Central memory CD8-positive, alpha-beta T cell (primary cell): ENCODE results near the gene GRIPAP1.

Experiments used
- ATAC-seq: fragments of 150-1000 bp; cut with Tn5 transposase; replicated peaks from 2 replicates; pipeline ENCODE4 v1.10.0; 2022; ENCODE audit warnings: mild to moderate bottlenecking, moderate FRiP score, moderate number of reproducible peaks; ENCODE audit not compliant: poor library complexity, severe bottlenecking; ENCODE audit errors: extremely low read depth
- DNase-seq, 2 donors: peaks; one replicate each; pipeline ENCODE4 v3.0.0; 2021; ENCODE audit warnings: low spot score in 2 of 2
- H3K27ac Mint-ChIP-seq: one replicate; pipeline ENCODE4 v1.8.0; 2022; ENCODE audit warnings: low read depth, mild to moderate bottlenecking, moderate library complexity, mixed read lengths
- H3K27me3 Mint-ChIP-seq: one replicate; pipeline ENCODE4 v1.8.0; 2022; ENCODE audit warnings: mixed read lengths
- H3K36me3 Mint-ChIP-seq: one replicate; pipeline ENCODE4 v1.8.0; 2022; ENCODE audit warnings: mild to moderate bottlenecking, moderate library complexity, mixed read lengths; ENCODE audit not compliant: insufficient read depth
- H3K4me1 Mint-ChIP-seq: one replicate; pipeline ENCODE4 v1.8.0; 2022; ENCODE audit warnings: mixed read lengths
- H3K4me3 Mint-ChIP-seq: one replicate; pipeline ENCODE4 v1.8.0; 2022; ENCODE audit warnings: mild to moderate bottlenecking, moderate library complexity, mixed read lengths
- H3K9me3 Mint-ChIP-seq: one replicate; pipeline ENCODE4 v1.8.0; 2022; ENCODE audit warnings: mixed read lengths

Gene GRIPAP1

DNA sequence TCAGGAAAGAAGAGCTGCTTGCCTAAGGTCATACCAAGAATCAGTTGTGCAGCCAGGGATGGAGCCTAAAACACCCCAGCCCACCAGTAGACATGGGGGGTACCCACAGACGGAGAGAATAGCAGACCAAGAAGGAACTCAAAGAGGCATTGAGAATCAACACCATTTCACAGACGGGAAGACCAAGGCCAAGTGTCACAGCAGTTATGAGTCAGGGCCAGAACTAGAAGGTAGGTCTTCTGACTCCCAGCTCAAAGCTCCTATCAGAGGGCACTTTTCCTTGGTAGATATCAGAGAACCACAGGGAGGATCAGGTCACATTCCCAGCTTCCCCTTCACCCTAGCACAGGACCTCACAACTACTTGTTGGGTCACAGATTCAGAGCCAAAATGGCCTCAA, 59.2 kb downstream of the GRIPAP1 start:
- H3K27me3 Mint-ChIP-seq = no peaks in the 10 kb centered on the region
- DNase-seq (no peak), ATAC-seq (no peak)
- H3K36me3 Mint-ChIP-seq = peaks cover 19% of the 10 kb centered on the region
- H3K27ac Mint-ChIP-seq = peak overlapping the region; percentile 92
- H3K9me3 Mint-ChIP-seq = no peaks in the 10 kb centered on the region
- H3K4me1 Mint-ChIP-seq = peaks cover 66% of the 10 kb centered on the region
- H3K4me3 Mint-ChIP-seq = no peak overlapping the region

DNA sequence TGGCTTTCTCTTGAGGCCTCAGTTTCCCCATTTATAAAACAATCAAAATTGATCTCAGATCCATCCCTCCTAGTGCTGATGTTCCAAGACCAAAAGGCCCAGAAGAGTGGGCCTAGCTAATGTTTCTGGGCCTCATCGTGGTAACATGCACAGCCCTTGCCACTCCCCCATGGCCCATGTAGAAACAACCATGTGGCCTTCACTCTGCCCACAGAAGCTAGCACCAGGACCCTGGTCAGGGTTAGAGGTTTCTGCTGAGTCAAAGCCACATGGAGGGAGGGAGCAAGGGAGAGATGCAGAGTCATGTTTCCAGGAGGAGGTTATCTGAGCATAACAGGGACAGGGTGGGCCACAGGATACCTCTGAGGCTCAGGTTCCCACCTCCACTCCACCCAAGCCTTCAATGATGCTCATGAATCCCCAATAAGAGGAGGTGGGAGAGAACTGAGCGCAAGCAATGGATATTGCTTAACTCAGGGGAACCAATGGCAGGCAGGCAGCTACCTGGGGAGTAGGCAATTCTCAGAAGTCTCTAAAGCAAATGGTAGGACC, 61.6 kb downstream of the GRIPAP1 start:
- peak overlapping the region; percentile 95 for H3K27ac Mint-ChIP-seq
- no peaks in the 10 kb centered on the region for H3K27me3 Mint-ChIP-seq
- ATAC-seq (no peak), DNase-seq (no peak)
- H3K4me1 Mint-ChIP-seq = peaks cover 79% of the 10 kb centered on the region
- H3K36me3 Mint-ChIP-seq = peaks cover 24% of the 10 kb centered on the region
- peak overlapping the region; percentile 80 for H3K4me3 Mint-ChIP-seq
- H3K9me3 Mint-ChIP-seq = no peaks in the 10 kb centered on the region

DNA sequence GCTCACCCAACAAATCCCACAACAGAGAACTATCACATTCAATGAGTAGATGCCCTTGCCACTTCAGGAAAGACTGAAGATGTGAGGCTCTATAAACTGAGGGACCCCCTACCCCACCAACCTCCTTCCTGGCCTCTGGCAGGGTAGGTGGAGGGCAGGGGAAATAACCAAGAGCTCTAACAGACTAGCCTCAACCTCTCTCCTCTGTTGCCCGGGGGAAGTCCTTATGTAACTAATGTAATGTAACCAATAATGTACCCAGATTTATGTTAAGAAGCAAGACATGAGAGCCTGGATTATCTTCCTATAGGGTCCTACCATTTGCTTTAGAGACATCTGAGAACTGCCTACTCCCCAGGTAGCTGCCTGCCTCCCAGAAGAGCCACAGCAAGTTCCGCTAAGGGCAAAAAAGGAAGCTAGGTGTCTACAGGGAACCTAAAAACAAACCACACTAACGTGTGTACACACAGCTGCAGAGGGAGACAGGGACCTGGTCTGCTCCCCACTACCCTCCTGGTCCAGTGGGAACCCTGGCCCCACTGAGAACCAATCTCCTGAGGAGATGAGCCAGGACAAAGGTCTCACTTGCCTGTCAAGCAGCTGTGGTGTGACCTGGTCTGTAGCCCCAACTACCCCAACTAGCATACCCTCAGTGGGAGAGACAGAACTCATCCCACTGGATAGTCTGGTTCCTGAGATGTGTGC, 62.4 kb downstream of the GRIPAP1 start:
- Mint-ChIP-seq H3K4me3 (peak overlapping the region; percentile 80), H3K36me3 (peaks cover 27% of the 10 kb centered on the region), H3K27ac (peak overlapping the region; percentile 95), H3K9me3 (no peaks in the 10 kb centered on the region), H3K4me1 (peaks cover 86% of the 10 kb centered on the region), H3K27me3 (no peaks in the 10 kb centered on the region)
- peak; percentile 6 for ATAC-seq
- no peak for DNase-seq

DNA sequence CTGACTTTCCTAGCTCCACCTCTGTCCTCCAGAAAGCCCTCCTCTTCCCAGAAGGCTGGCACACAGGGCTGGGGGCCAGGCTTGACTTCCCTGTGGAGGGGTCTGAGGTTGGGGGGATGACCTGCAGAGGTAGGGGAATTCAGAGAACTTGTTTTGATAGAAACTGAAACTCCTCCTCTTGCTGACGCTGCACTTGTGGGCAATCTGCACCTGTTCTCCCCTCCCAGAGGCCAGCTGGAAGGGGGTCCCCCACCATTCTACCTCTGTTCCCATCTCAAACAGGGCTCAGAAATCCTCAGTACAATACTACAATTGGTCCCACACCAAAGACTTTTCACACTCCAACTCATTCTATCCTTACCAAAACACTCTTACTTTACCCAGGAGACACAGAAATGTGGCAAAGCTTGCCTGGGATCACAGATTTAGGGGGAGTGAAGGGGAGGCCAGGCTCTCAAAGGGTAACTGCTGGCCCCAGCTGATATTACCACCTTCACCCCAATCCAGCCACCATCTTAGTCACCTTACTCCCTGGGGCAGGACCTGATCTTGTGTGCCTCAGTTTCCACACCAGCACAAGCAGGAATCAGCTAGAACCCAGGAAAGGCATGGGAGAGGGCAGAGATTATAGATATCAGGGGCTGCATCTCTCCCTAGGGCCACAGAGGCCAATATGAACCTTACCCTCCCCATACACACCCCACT, 63.2 kb downstream of the GRIPAP1 start:
- H3K9me3 Mint-ChIP-seq = no peaks in the 10 kb centered on the region
- peak in 1 of 2 donors; percentile 56 for DNase-seq
- peak; percentile 26 for ATAC-seq
- peak overlapping the region; percentile 80 for H3K4me3 Mint-ChIP-seq
- H3K27me3 Mint-ChIP-seq = no peaks in the 10 kb centered on the region
- H3K4me1 Mint-ChIP-seq = peaks cover 87% of the 10 kb centered on the region
- peaks cover 29% of the 10 kb centered on the region for H3K36me3 Mint-ChIP-seq
- peak overlapping the region; percentile 95 for H3K27ac Mint-ChIP-seq

DNA sequence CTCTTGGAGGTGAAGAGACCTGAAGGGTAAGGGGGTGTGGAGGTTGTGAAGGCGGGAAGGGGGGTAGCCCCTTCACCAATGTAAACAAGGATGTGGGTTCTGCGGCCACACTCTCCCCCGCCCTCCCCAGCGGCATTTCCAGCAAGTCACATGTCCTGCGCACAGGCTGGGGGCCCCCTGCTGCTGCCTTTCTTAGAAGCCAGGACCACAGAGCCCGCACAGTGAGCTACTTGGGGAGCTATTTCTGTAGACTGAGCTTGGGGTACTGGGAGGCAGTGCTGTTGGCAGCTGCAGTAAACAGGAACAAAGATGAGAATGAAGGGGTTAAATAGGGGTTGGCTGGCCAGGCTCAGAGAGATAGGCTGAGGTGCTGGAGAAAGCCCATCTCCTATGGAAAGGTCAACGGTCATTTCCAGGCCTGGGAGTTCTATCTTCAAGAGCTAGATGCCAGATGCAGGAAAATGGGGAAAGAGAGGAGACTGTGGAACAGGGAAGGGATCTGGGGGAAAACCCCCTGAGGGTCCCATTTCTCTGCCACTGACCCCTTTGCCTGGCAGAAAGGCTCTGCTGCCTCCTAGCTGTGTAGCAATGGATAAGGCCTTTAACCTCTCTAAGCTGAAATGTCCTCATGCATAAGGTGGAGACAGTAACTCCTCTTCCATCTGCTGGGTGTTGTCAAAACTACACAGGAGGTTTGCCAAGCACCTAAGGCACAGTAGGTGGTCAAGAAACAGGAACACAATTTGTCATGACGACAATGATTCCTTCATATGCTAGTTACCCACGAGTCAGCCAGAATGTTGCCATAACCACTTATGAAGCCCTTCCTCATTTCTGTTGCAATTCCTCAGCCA, 64.8 kb downstream of the GRIPAP1 start:
- H3K4me3 Mint-ChIP-seq = peak overlapping the region; percentile 80
- ATAC-seq (peak; percentile 82), DNase-seq (peak; percentile 61 to 84)
- no peaks in the 10 kb centered on the region for H3K9me3 Mint-ChIP-seq
- peak overlapping the region; percentile 95 for H3K27ac Mint-ChIP-seq
- peaks cover 75% of the 10 kb centered on the region for H3K4me1 Mint-ChIP-seq
- H3K27me3 Mint-ChIP-seq = no peaks in the 10 kb centered on the region
- peaks cover 35% of the 10 kb centered on the region for H3K36me3 Mint-ChIP-seq

DNA sequence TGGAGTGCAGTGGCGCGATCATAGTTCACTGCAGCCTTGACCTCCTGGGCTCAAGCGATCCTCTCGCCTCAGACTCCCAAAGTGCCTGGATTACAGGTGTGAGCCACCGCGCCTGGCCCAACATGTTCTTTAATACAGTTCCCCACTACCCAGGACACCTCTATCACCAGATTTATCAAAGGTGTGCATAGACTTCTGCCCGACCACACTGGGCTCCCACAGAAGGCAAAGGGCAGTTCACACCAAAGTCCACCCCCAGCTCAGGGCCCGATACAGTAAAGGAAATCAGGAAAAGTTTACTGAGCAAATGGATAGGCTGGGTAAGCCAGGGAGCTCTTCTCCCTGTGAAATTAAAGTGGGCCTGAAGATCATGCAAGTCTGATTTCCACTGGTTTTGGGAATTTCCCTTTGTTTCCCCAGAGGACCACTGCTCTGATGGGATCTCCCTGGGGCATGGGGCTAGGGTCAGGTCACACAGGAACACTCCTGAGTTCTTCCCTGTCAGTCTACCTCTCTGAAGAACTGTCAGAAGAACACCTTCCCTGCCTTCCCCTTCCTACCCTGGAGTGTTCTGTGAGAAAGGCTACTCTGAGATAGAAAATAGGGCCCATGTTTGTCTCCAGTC, 65.5 kb downstream of the GRIPAP1 start:
- DNase-seq = no peak
- H3K27me3 Mint-ChIP-seq = no peaks in the 10 kb centered on the region
- no peaks in the 10 kb centered on the region for H3K9me3 Mint-ChIP-seq
- peaks cover 68% of the 10 kb centered on the region for H3K4me1 Mint-ChIP-seq
- no peak for ATAC-seq
- H3K36me3 Mint-ChIP-seq = peaks cover 36% of the 10 kb centered on the region
- H3K4me3 Mint-ChIP-seq = peak overlapping the region; percentile 80
- H3K27ac Mint-ChIP-seq = peak overlapping the region; percentile 95

DNA sequence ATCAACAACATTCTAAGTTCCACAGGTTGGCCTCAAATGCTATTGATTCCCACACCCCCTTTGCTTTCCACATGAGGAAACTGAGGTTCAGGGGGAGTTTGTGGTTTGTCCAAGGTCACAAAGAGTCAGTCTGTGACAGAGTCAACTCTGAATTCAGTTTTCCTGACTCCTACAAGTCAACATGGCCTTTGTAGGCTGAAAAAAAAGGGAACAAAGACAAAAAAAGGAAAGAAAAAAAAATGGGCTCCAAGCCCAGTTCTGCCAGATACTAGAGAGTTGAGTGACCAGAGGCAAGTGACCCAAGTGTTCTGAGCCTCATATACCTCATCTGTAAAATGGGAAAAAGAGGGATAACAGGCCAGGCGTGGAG, 66.8 kb downstream of the GRIPAP1 start:
- Mint-ChIP-seq H3K4me3 (no peak overlapping the region), H3K27ac (peak overlapping the region; percentile 46), H3K9me3 (no peaks in the 10 kb centered on the region), H3K27me3 (no peaks in the 10 kb centered on the region), H3K4me1 (peaks cover 59% of the 10 kb centered on the region), H3K36me3 (peaks cover 38% of the 10 kb centered on the region)
- ATAC-seq = no peak
- no peak for DNase-seq

DNA sequence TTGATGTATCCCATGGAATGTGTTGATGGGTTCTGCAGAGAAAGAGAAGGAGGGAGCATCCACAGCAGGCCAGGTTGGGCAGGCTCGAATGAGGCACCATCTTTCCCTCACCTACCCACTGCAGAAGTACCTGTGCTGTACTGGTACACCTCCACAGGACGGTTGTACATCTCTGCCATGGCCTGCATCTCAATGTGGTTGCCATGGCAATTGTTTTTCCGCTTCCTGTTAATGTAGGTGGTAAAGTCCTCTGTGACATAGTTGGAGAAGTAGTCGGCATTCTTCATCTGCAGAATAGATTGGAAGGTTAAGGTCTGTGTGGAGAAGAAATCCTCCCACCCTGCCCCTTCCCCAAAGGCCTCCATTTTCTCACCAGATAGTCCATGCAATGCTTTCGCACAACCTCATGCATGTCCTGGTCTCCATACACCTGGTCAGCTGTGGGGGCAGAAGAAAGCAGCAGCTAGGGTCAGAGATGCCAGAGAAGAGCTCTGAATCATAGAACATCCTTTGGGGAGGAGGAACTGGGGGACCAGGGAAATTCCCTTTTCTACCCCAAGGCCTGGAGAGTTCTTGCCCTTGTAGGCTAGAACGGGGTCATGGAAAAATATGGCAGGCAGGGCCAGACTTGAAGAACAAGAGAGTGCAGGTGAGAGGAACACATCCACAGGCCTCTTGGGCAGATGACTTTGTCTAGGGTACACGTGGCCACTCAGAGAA, 67.3 kb downstream of the GRIPAP1 start:
- peak overlapping the region; percentile 46 for H3K27ac Mint-ChIP-seq
- no peak overlapping the region for H3K4me3 Mint-ChIP-seq
- no peaks in the 10 kb centered on the region for H3K9me3 Mint-ChIP-seq
- DNase-seq = no peak
- H3K36me3 Mint-ChIP-seq = peaks cover 39% of the 10 kb centered on the region
- H3K4me1 Mint-ChIP-seq = peaks cover 54% of the 10 kb centered on the region
- no peaks in the 10 kb centered on the region for H3K27me3 Mint-ChIP-seq
- no peak for ATAC-seq

DNA sequence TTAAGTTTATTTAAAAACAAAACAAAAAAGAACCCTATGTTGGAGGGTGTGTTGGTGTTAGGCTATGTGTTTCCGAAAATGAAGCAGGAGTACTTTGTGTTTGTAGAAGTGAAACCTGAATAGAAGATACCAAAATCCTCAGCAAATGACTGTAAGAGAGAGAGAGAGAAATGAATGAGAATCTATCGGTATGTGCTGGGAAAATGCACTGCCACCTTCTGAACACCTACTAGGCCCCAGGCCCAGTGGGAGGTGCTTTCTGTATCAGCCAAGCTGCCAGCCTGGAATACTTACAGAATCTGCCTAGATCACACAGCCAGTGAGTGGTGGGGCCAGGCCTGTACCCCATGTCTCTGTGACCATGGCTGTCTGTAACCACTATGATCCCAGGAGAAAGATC, 68.3 kb downstream of the GRIPAP1 start:
- no peaks in the 10 kb centered on the region for H3K27me3 Mint-ChIP-seq
- peaks cover 39% of the 10 kb centered on the region for H3K36me3 Mint-ChIP-seq
- no peaks in the 10 kb centered on the region for H3K9me3 Mint-ChIP-seq
- DNase-seq (no peak), ATAC-seq (no peak)
- peak overlapping the region; percentile 46 for H3K27ac Mint-ChIP-seq
- H3K4me3 Mint-ChIP-seq = no peak overlapping the region
- H3K4me1 Mint-ChIP-seq = peaks cover 44% of the 10 kb centered on the region

DNA sequence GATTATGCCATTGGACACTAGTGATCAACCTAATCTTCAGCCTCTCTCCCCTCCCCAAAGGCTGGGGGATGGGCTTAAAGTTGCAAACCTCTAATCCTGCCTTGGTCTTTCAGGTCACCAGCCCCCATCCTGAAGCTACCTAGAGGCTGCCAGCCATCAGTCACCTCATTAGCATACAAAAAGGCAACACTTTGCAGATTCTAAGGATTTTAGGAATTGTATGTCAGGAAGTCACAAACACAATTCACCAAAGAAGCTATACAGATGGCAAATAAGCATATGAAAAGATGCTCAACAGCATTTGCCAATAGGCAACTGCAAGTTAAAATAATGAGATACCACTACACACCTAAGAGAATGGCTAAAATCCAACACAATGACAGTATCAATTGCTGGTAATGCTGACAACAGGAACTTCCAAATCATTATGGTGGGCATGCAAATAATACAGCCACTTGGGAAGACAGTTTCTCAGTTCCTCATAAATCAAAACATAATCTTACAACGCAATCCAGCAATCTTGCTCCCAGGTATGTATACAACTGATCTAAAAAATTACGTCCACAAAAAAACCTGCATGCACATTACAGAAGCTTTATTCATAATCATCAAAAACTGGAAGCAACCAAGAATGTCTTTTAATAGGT, 74.2 kb downstream of the GRIPAP1 start:
- Mint-ChIP-seq H3K27ac (no peak overlapping the region), H3K27me3 (no peaks in the 10 kb centered on the region), H3K36me3 (peaks cover 29% of the 10 kb centered on the region), H3K9me3 (no peaks in the 10 kb centered on the region), H3K4me3 (no peak overlapping the region), H3K4me1 (peaks cover 8% of the 10 kb centered on the region)
- DNase-seq (no peak), ATAC-seq (no peak)

DNA sequence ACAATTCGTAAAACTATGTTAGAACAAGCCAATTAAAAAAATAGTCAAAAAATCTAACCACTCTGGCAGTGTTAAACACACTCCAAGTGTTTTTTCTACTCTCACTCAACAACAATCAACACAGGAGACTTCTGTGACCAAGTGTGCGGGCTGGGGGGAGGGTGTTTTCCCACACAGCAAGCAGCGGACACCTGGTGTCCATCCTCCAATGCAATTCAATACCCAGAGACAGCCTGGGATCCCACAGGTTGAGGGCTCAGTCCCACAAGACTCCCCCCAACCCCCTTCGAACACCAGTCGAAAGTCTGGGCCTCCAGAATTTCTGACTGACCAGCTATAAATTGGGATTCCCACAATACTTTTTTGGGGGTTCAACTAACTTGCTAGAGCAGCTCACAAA, 74.9 kb downstream of the GRIPAP1 start:
- no peak overlapping the region for H3K27ac Mint-ChIP-seq
- no peaks in the 10 kb centered on the region for H3K27me3 Mint-ChIP-seq
- H3K4me3 Mint-ChIP-seq = no peak overlapping the region
- H3K9me3 Mint-ChIP-seq = no peaks in the 10 kb centered on the region
- peaks cover 28% of the 10 kb centered on the region for H3K36me3 Mint-ChIP-seq
- ATAC-seq = no peak
- no peak for DNase-seq
- H3K4me1 Mint-ChIP-seq = peaks cover 8% of the 10 kb centered on the region
